ENCODE measurements around the gene APBB2.

Gene APBB2

GRCh38 chr4:40960941-40961340 is 253.4 kb downstream of the APBB2 start:
- DNase-seq = no peak

- no peak for DNase-seq
Measured at GRCh38 chr4:40957281-40957680, 257.1 kb downstream of the APBB2 start.

GRCh38 chr4:40956721-40957255 is 257.6 kb downstream of the APBB2 start:
- DNase-seq = no peak

- DNase-seq = no peak
Measured at GRCh38 chr4:40954088-40954668, 260.2 kb downstream of the APBB2 start.

- no peak for DNase-seq
Measured at GRCh38 chr4:40953283-40954087, 260.9 kb downstream of the APBB2 start.

GRCh38 chr4:40952672-40953071 is 261.7 kb downstream of the APBB2 start:
- DNase-seq = no peak

GRCh38 chr4:40952217-40952616 is 262.1 kb downstream of the APBB2 start:
- no peak for DNase-seq

GRCh38 chr4:40951026-40951425 is 263.3 kb downstream of the APBB2 start:
- DNase-seq = no peak

- DNase-seq = no peak
Measured at GRCh38 chr4:40949358-40950100, 264.8 kb downstream of the APBB2 start.

- no peak for DNase-seq
Measured at GRCh38 chr4:40948014-40948413, 266.3 kb downstream of the APBB2 start.

- DNase-seq = no peak
Measured at GRCh38 chr4:40946652-40947051, 267.7 kb downstream of the APBB2 start.

- DNase-seq = no peak
Measured at GRCh38 chr4:40940756-40941155, 273.6 kb downstream of the APBB2 start.

GRCh38 chr4:40940317-40940741 is 274.0 kb downstream of the APBB2 start:
- no peak for DNase-seq

- no peak for DNase-seq
Measured at GRCh38 chr4:40939856-40940255, 274.5 kb downstream of the APBB2 start.

- no peak for DNase-seq
Measured at GRCh38 chr4:40938337-40938736, 276.0 kb downstream of the APBB2 start.

GRCh38 chr4:40937140-40937725 is 277.1 kb downstream of the APBB2 start:
- DNase-seq = no peak

- DNase-seq = no peak
Measured at GRCh38 chr4:40934676-40935075, 279.7 kb downstream of the APBB2 start.

GRCh38 chr4:40933272-40934053 is 280.9 kb downstream of the APBB2 start:
- DNase-seq = no peak

- DNase-seq = no peak
Measured at GRCh38 chr4:40931841-40932240, 282.5 kb downstream of the APBB2 start.

- DNase-seq = no peak
Measured at GRCh38 chr4:40931238-40931637, 283.1 kb downstream of the APBB2 start.

GRCh38 chr4:40927074-40927473 is 287.3 kb downstream of the APBB2 start:
- no peak for DNase-seq

- no peak for DNase-seq
Measured at GRCh38 chr4:40924793-40925117, 289.6 kb downstream of the APBB2 start.
